HG03432 (cell line): ENCODE results near the gene MN1.
"Not testable (repeated sequence)": the region's sequence is repeated elsewhere in the genome, so short reads cannot be mapped to it uniquely, and the experiment has no call there.

Experiments
- ATAC-seq: cut with Tn5 transposase; IDR thresholded peaks from one replicate; pipeline ENCODE4 v1.9.1; 2021; ENCODE audit warnings: mild to moderate bottlenecking, moderate library complexity; ENCODE audit not compliant: unreplicated experiment

Gene MN1

GRCh38 chr22:27745809-27746208, 55.7 kb downstream of the MN1 start:
- ATAC-seq = no peak

- ATAC-seq = no peak
Measured at GRCh38 chr22:27745154-27745553, 56.4 kb downstream of the MN1 start.

GRCh38 chr22:27744078-27744477, 57.5 kb downstream of the MN1 start:
- ATAC-seq = not testable (repeated sequence)

GRCh38 chr22:27740202-27740748, 61.3 kb downstream of the MN1 start:
- no peak for ATAC-seq

GRCh38 chr22:27737521-27737920, 64.0 kb downstream of the MN1 start:
- no peak for ATAC-seq

GRCh38 chr22:27734066-27734465, 67.5 kb downstream of the MN1 start:
- no peak for ATAC-seq

- ATAC-seq = no peak
Measured at GRCh38 chr22:27732841-27733240, 68.7 kb downstream of the MN1 start.

- no peak for ATAC-seq
Measured at GRCh38 chr22:27732391-27732790, 69.2 kb downstream of the MN1 start.

- ATAC-seq = no peak
Measured at GRCh38 chr22:27731621-27732020, 69.9 kb downstream of the MN1 start.

GRCh38 chr22:27730641-27731433, 70.7 kb downstream of the MN1 start:
- no peak for ATAC-seq

- ATAC-seq = no peak
Measured at GRCh38 chr22:27729246-27729645, 72.3 kb downstream of the MN1 start.

GRCh38 chr22:27727673-27728451, 73.7 kb downstream of the MN1 start:
- no peak for ATAC-seq

GRCh38 chr22:27726686-27727449, 74.7 kb downstream of the MN1 start:
- no peak for ATAC-seq

GRCh38 chr22:27726331-27726685, 75.2 kb downstream of the MN1 start:
- ATAC-seq = no peak

- ATAC-seq = no peak
Measured at GRCh38 chr22:27725661-27726060, 75.9 kb downstream of the MN1 start.

- ATAC-seq = no peak
Measured at GRCh38 chr22:27724709-27725108, 76.8 kb downstream of the MN1 start.

- no peak for ATAC-seq
Measured at GRCh38 chr22:27724157-27724556, 77.4 kb downstream of the MN1 start.

GRCh38 chr22:27723708-27724107, 77.8 kb downstream of the MN1 start:
- ATAC-seq = no peak

- no peak for ATAC-seq
Measured at GRCh38 chr22:27723158-27723557, 78.4 kb downstream of the MN1 start.

GRCh38 chr22:27720860-27721259, 80.7 kb downstream of the MN1 start:
- no peak for ATAC-seq

- ATAC-seq = no peak
Measured at GRCh38 chr22:27719535-27720227, 81.9 kb downstream of the MN1 start.
